Measurements from ENCODE around the gene FAM83C. TPM values are rescaled to one million over a fixed set of nuclear protein-coding genes. Genes with fewer than 3 reads are reported as not detected.

Gene FAM83C
- total RNA-seq, 1 donor = not detected

- DNase-seq (ENCODE audit: low read depth) = no peak
- TF ChIP-seq CTCF (IDR thresholded peaks at IDR 0.05; ENCODE audit: insufficient read depth, low read length) = no peak
- no peak overlapping the region for H3K4me3 ChIP-seq (ENCODE audit: low read depth, low read length)
Measured at GRCh38 chr20:35252037-35252461, 40.2 kb downstream of the FAM83C start.

- no peak overlapping the region for H3K4me3 ChIP-seq (ENCODE audit: low read depth, low read length)
- no peak for TF ChIP-seq CTCF (IDR thresholded peaks at IDR 0.05; ENCODE audit: insufficient read depth, low read length)
- DNase-seq (ENCODE audit: low read depth) = no peak
Measured at GRCh38 chr20:35251613-35251940, 40.6 kb downstream of the FAM83C start.

DNA sequence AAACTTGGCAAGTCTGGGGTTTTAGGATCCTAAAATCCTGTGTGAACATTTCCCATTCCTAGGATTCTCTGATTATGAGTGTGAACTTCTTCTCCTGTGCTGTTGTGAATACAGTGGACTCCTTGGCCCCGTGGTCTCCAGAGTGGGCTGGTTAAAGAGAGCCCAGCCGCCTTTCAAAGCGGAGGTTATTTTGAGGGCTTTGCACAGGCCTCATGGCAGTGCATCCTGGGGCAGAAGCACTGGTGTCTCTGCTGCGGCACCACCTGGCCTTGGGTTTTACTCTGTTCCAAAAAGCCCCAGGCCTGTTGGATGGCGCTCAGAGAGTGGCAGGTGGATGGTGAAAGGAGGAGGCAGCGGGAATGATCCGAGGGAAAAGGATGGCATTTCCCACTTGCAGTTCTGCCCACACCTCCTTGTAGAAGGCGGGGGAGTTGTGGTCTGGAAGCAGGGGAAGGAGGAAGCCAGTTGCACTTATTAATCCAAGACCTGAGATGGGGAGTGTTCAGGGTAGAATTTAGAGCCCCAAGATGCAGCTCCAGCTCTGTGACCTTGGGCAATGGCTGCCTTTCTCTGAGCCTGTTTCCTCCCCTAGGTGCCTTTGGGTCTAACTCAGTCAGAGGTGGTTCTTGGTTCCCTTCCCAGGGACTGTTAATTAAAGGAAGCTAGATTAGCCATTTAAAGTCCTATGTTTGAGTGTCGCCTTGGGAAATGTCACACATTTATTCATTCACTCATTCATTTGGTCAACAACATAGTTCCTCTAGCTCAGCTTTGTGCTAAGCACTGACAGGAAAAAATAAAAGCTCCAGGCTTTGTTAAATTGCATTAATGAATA is 43.4 kb downstream of the FAM83C start:
- no peak for DNase-seq (ENCODE audit: low read depth)
- no peak for TF ChIP-seq CTCF (IDR thresholded peaks at IDR 0.05; ENCODE audit: insufficient read depth, low read length)

GRCh38 chr20:35246723-35247122 is 45.5 kb downstream of the FAM83C start:
- DNase-seq (ENCODE audit: low read depth) = no peak
- no peak for TF ChIP-seq CTCF (IDR thresholded peaks at IDR 0.05; ENCODE audit: insufficient read depth, low read length)
- H3K4me3 ChIP-seq (ENCODE audit: low read depth, low read length) = no peak overlapping the region

More for the DNA sequence above, 43.4 kb downstream of the FAM83C start:
- no peak overlapping the region for H3K4me3 ChIP-seq (ENCODE audit: low read depth, low read length)

GRCh38 chr20:35243986-35244385 is 48.2 kb downstream of the FAM83C start:
- H3K4me3 ChIP-seq (ENCODE audit: low read depth, low read length) = no peak overlapping the region
- no peak for DNase-seq (ENCODE audit: low read depth)
- no peak for TF ChIP-seq CTCF (IDR thresholded peaks at IDR 0.05; ENCODE audit: insufficient read depth, low read length)

DNA sequence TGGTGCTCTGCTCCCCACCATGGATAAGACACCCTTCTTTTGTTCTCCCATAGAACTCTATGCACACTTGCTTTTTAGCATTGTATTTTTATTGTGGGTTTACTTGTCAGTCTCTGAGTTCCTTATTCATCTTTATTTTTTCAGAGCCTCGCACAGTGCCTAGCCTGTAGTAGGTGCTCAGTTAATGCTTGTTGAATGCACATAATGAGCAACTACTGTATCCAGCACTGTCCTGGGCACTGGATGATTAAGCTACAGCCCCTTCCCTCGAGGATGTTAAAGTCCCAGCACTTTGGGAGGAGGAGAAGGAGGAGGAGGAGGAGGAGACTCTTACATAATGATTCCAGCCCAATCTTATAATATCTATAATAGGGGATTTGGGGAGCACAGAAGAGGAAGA is 48.9 kb downstream of the FAM83C start:
- no peak overlapping the region for H3K4me3 ChIP-seq (ENCODE audit: low read depth, low read length)
- DNase-seq (ENCODE audit: low read depth) = no peak
- no peak for TF ChIP-seq CTCF (IDR thresholded peaks at IDR 0.05; ENCODE audit: insufficient read depth, low read length)
